NB4 (cell line): ENCODE data around the gene RPS6KA1.

ENCODE experiments used
- DNase-seq: peaks from one replicate; pipeline ENCODE4 v3.0.0; 2010; ENCODE audit warnings: low read depth
- H3K4me3 ChIP-seq: one replicate; pipeline ENCODE4 v1.5.1; 2011; ENCODE audit warnings: mild to moderate bottlenecking, low read depth, low read length, moderate library complexity
- CTCF ChIP-seq: IDR thresholded peaks from one replicate; pipeline ENCODE4 v1.5.1; 2012; ENCODE audit warnings: low read depth, low read length
- MAX ChIP-seq: IDR thresholded peaks from 2 replicates; pipeline ENCODE4 v1.6.1; 2011; ENCODE audit warnings: low read depth, low read length
- MYC ChIP-seq: IDR thresholded peaks from 2 replicates; pipeline ENCODE4 v1.6.1; 2011; ENCODE audit warnings: low read depth, low read length
- POLR2A ChIP-seq: IDR thresholded peaks from 2 replicates; pipeline ENCODE4 v1.6.1; 2011; ENCODE audit warnings: mild to moderate bottlenecking; ENCODE audit not compliant: insufficient read length; ENCODE audit errors: extremely low read depth

The RPS6KA1 gene

GRCh38 chr1:26518355-26518754, 11.2 kb upstream of the RPS6KA1 start:
- no peak overlapping the region for H3K4me3 ChIP-seq
- TF ChIP-seq POLR2A (no peak), MAX (no peak), CTCF (no peak)
- no peak for DNase-seq

GRCh38 chr1:26520339-26520738, 9.2 kb upstream of the RPS6KA1 start:
- no peak overlapping the region for H3K4me3 ChIP-seq
- TF ChIP-seq POLR2A (no peak), MYC (no peak), CTCF (no peak), MAX (no peak)
- no peak for DNase-seq

GRCh38 chr1:26521669-26522030, 7.9 kb upstream of the RPS6KA1 start:
- no peak for TF ChIP-seq POLR2A
- TF ChIP-seq CTCF: no peak
- TF ChIP-seq MAX: no peak
- TF ChIP-seq MYC: no peak
- DNase-seq: no peak

GRCh38 chr1:26522073-26522472, 7.5 kb upstream of the RPS6KA1 start:
- DNase-seq: no peak
- TF ChIP-seq CTCF: no peak
- TF ChIP-seq MAX: no peak
- no peak for TF ChIP-seq MYC
- no peak for TF ChIP-seq POLR2A
- H3K4me3 ChIP-seq: no peak overlapping the region

More at GRCh38 chr1:26521669-26522030, 7.9 kb upstream of the RPS6KA1 start:
- no peak overlapping the region for H3K4me3 ChIP-seq

GRCh38 chr1:26524181-26524580, 5.4 kb upstream of the RPS6KA1 start:
- no peak overlapping the region for H3K4me3 ChIP-seq
- DNase-seq: no peak
- TF ChIP-seq MAX: no peak

- TF ChIP-seq CTCF (no peak), MYC (no peak), MAX (no peak), POLR2A (no peak)
- no peak overlapping the region for H3K4me3 ChIP-seq
- DNase-seq: no peak
Measured at GRCh38 chr1:26526287-26526686, 3.3 kb upstream of the RPS6KA1 start.
